Karpas-422 (cell line): Measurements from ENCODE around the gene DNAJA3. TPM values are rescaled to one million over a fixed set of nuclear protein-coding genes. Genes with fewer than 3 reads are reported as not detected.

Source experiments
- DNase-seq: peaks from one replicate; pipeline ENCODE4 v3.0.0-alpha.2; 2015
- H2AFZ ChIP-seq: fragments of 200-600 bp; sonication (generic); 2 replicates; pipeline ENCODE4 v1.6.1; 2014; ENCODE audit warnings: antibody characterized with exemption, low read length, mixed read lengths
- H3K27ac ChIP-seq: fragments of 200-600 bp; sonication (generic); 2 replicates; pipeline ENCODE4 v1.5.1; 2014; ENCODE audit warnings: mild to moderate bottlenecking, low read length, moderate library complexity
- H3K27me3 ChIP-seq: fragments of 200-600 bp; sonication (generic); 2 replicates; pipeline ENCODE4 v1.6.1; 2014; ENCODE audit warnings: low read length, mixed read lengths
- H3K36me3 ChIP-seq: fragments of 200-600 bp; sonication (generic); 2 replicates; pipeline ENCODE4 v1.6.1; 2014; ENCODE audit warnings: low read length, mixed read lengths; ENCODE audit not compliant: insufficient read depth
- H3K4me1 ChIP-seq: fragments of 200-600 bp; sonication (generic); 2 replicates; pipeline ENCODE4 v1.6.1; 2014; ENCODE audit warnings: mild to moderate bottlenecking, low read length, mixed read lengths
- H3K4me2 ChIP-seq: fragments of 200-600 bp; sonication (generic); 2 replicates; pipeline ENCODE4 v1.6.1; 2014; ENCODE audit warnings: low read length, low read depth, mild to moderate bottlenecking; ENCODE audit not compliant: poor library complexity, severe bottlenecking
- H3K4me3 ChIP-seq: fragments of 200-600 bp; sonication (generic); 2 replicates; pipeline ENCODE4 v1.5.1; 2014; ENCODE audit warnings: mild to moderate bottlenecking, antibody characterized with exemption, low read length, mixed read lengths
- H3K79me2 ChIP-seq: fragments of 200-600 bp; sonication (generic); 2 replicates; pipeline ENCODE4 v1.6.1; 2014; ENCODE audit warnings: mild to moderate bottlenecking, low read length, mixed read lengths
- H3K9ac ChIP-seq: fragments of 200-600 bp; sonication (generic); 2 replicates; pipeline ENCODE4 v1.6.0; 2014; ENCODE audit warnings: low read length
- H3K9me2 ChIP-seq: fragments of 200-600 bp; sonication (generic), shearing (Covaris generic); replicated peaks from 2 replicates; pipeline ENCODE4 v1.6.0; 2014; ENCODE audit warnings: mild to moderate bottlenecking, low read length, moderate library complexity; ENCODE audit not compliant: insufficient read depth
- H3K9me3 ChIP-seq: fragments of 300-700, 200-600 bp; sonication (generic); 2 replicates; pipeline ENCODE4 v1.6.1; 2014; ENCODE audit warnings: low read length, mixed read lengths
- H4K20me1 ChIP-seq: fragments of 200-600 bp; sonication (generic); 2 replicates; pipeline ENCODE4 v1.6.1; 2014; ENCODE audit warnings: mild to moderate bottlenecking, antibody characterized with exemption, low read length, low read depth; ENCODE audit not compliant: insufficient read depth
- total RNA-seq: library from RNA; depleted of rRNA; stranded (reverse); fragments of >200 nt; shearing (Covaris generic); gene quantifications from 2 replicates; pipeline ENCODE4 v1.2.3, GENCODE V29; 2014; ENCODE audit warnings: low replicate concordance; rRNA removed

The DNAJA3 gene
- 56.5 and 74.7 TPM in 2 replicates for total RNA-seq

GRCh38 chr16:4425378-4426020 is at the start of gene DNAJA3:
DNAJA3 (plus strand) TSS chr16:4425868; CDS start chr16:4425882, 14 bp downstream.
- peak within 1 kb of the TSS; percentile 88 for H3K27ac ChIP-seq
- H3K4me1 ChIP-seq, result peaks cover 20% of the 10 kb centered on the region
- H3K4me3 ChIP-seq, result peak within 1 kb of the TSS; percentile 98
- H2AFZ ChIP-seq, result peak within 1 kb of the TSS; percentile 97; the same call in 1 of the 2 replicates
- H3K9me2 ChIP-seq, result no peaks in the 10 kb centered on the region
- peak within 1 kb of the TSS; percentile 90 for H3K9ac ChIP-seq
- H3K36me3 ChIP-seq, result peaks cover 12% of the 10 kb centered on the region; the same call in 1 of the 2 replicates
- peak within 1 kb of the TSS; percentile 93 for H3K4me2 ChIP-seq
- H4K20me1 ChIP-seq, result 0 out of 2 replicates have a peak, but pooled peaks cover 6% of the 10 kb centered on the region
- peaks cover 42% of the 10 kb centered on the region for H3K79me2 ChIP-seq
- DNase-seq, result peak; percentile 97
- H3K9me3 ChIP-seq, result no peaks in the 10 kb centered on the region
- no peaks in the 10 kb centered on the region for H3K27me3 ChIP-seq

GRCh38 chr16:4376126-4376892 is 49.4 kb upstream of the DNAJA3 start:
- H3K79me2 ChIP-seq, result no peaks in the 10 kb centered on the region
- H4K20me1 ChIP-seq, result peaks cover 54% of the 10 kb centered on the region; the same call in 1 of the 2 replicates
- DNase-seq, result no peak
- no peak overlapping the region for H3K4me3 ChIP-seq
- H3K36me3 ChIP-seq, result no peaks in the 10 kb centered on the region; the same call in 1 of the 2 replicates
- H3K4me2 ChIP-seq, result no peak overlapping the region
- H3K27ac ChIP-seq, result no peak overlapping the region
- peaks cover 22% of the 10 kb centered on the region for H3K4me1 ChIP-seq
- H3K27me3 ChIP-seq, result no peaks in the 10 kb centered on the region
- H3K9me3 ChIP-seq, result no peaks in the 10 kb centered on the region
- no peak overlapping the region for H2AFZ ChIP-seq
- no peak overlapping the region for H3K9ac ChIP-seq
- no peaks in the 10 kb centered on the region for H3K9me2 ChIP-seq

- Histone ChIP-seq H3K36me3 (no peaks in the 10 kb centered on the region; the same call in 1 of the 2 replicates), H3K4me1 (peaks cover 20% of the 10 kb centered on the region), H3K9me2 (no peaks in the 10 kb centered on the region), H3K79me2 (no peaks in the 10 kb centered on the region), H3K4me3 (no peak overlapping the region), H3K4me2 (no peak overlapping the region), H3K27me3 (no peaks in the 10 kb centered on the region), H3K9me3 (no peaks in the 10 kb centered on the region), H3K27ac (no peak overlapping the region), H3K9ac (no peak overlapping the region), H2AFZ (no peak overlapping the region), H4K20me1 (peaks cover 53% of the 10 kb centered on the region; the same call in 1 of the 2 replicates)
- no peak for DNase-seq
Observed at GRCh38 chr16:4376893-4377572, 48.6 kb upstream of the DNAJA3 start.

GRCh38 chr16:4377573-4378154 is 48.0 kb upstream of the DNAJA3 start:
- no peaks in the 10 kb centered on the region for H3K79me2 ChIP-seq
- H3K4me1 ChIP-seq, result peaks cover 13% of the 10 kb centered on the region
- no peak overlapping the region for H3K27ac ChIP-seq
- no peaks in the 10 kb centered on the region; the same call in 1 of the 2 replicates for H3K36me3 ChIP-seq
- no peak overlapping the region for H3K4me3 ChIP-seq
- no peaks in the 10 kb centered on the region for H3K27me3 ChIP-seq
- no peaks in the 10 kb centered on the region for H3K9me3 ChIP-seq
- H3K4me2 ChIP-seq, result no peak overlapping the region
- no peak for DNase-seq
- H4K20me1 ChIP-seq, result peaks cover 47% of the 10 kb centered on the region; the same call in 1 of the 2 replicates
- H3K9ac ChIP-seq, result no peak overlapping the region
- no peak overlapping the region for H2AFZ ChIP-seq
- H3K9me2 ChIP-seq, result no peaks in the 10 kb centered on the region

- H3K9me3 ChIP-seq, result no peaks in the 10 kb centered on the region
- no peak for DNase-seq
- H3K9ac ChIP-seq, result no peak overlapping the region
- peaks cover 42% of the 10 kb centered on the region; the same call in 1 of the 2 replicates for H4K20me1 ChIP-seq
- no peaks in the 10 kb centered on the region; the same call in 1 of the 2 replicates for H3K36me3 ChIP-seq
- H3K4me1 ChIP-seq, result peaks cover 8% of the 10 kb centered on the region
- no peaks in the 10 kb centered on the region for H3K9me2 ChIP-seq
- no peak overlapping the region for H3K4me2 ChIP-seq
- no peak overlapping the region for H3K4me3 ChIP-seq
- H2AFZ ChIP-seq, result no peak overlapping the region
- no peak overlapping the region for H3K27ac ChIP-seq
- H3K79me2 ChIP-seq, result no peaks in the 10 kb centered on the region
- H3K27me3 ChIP-seq, result no peaks in the 10 kb centered on the region
Observed at GRCh38 chr16:4378161-4378666, 47.5 kb upstream of the DNAJA3 start.

GRCh38 chr16:4378999-4379690 is 46.5 kb upstream of the DNAJA3 start:
- no peak overlapping the region for H3K4me2 ChIP-seq
- no peaks in the 10 kb centered on the region for H3K9me3 ChIP-seq
- no peak overlapping the region for H3K9ac ChIP-seq
- no peak for DNase-seq
- no peak overlapping the region for H2AFZ ChIP-seq
- H3K4me3 ChIP-seq, result no peak overlapping the region
- peaks cover 35% of the 10 kb centered on the region; the same call in 1 of the 2 replicates for H4K20me1 ChIP-seq
- no peak overlapping the region for H3K27ac ChIP-seq
- H3K9me2 ChIP-seq, result no peaks in the 10 kb centered on the region
- no peaks in the 10 kb centered on the region for H3K27me3 ChIP-seq
- H3K79me2 ChIP-seq, result no peaks in the 10 kb centered on the region
- H3K4me1 ChIP-seq, result peaks cover 5% of the 10 kb centered on the region; the same call in 1 of the 2 replicates
- no peaks in the 10 kb centered on the region for H3K36me3 ChIP-seq
